ENCODE data around the gene RGS9. TPM values are rescaled to one million over a fixed set of nuclear protein-coding genes. Genes with fewer than 3 reads are reported as not detected.

The RGS9 gene
- total RNA-seq, 4 donors from 2014 or later = 4.0 to 25.6 (median 7.9) TPM

- Histone ChIP-seq H3K36me3 (no peaks in the 10 kb centered on the region), H3K4me3 (no peak overlapping the region), H3K4me1 (no peaks in the 10 kb centered on the region), H3K27me3 (no peaks in the 10 kb centered on the region), H3K9me3 (peaks cover 0 to 4% (median 0%) of the 10 kb centered on the region in 4 donors), H3K27ac (no peak overlapping the region)
- TF ChIP-seq, protein P1, sequence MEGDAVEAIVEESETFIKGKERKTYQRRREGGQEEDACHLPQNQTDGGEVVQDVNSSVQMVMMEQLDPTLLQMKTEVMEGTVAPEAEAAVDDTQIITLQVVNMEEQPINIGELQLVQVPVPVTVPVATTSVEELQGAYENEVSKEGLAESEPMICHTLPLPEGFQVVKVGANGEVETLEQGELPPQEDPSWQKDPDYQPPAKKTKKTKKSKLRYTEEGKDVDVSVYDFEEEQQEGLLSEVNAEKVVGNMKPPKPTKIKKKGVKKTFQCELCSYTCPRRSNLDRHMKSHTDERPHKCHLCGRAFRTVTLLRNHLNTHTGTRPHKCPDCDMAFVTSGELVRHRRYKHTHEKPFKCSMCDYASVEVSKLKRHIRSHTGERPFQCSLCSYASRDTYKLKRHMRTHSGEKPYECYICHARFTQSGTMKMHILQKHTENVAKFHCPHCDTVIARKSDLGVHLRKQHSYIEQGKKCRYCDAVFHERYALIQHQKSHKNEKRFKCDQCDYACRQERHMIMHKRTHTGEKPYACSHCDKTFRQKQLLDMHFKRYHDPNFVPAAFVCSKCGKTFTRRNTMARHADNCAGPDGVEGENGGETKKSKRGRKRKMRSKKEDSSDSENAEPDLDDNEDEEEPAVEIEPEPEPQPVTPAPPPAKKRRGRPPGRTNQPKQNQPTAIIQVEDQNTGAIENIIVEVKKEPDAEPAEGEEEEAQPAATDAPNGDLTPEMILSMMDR (IDR thresholded peaks at IDR 0.05) = no peak
- no peak for TF ChIP-seq POLR2A (IDR thresholded peaks at IDR 0.05)
- DNase-seq = no peak
Measured at GRCh38 chr17:65261152-65261551, 124.0 kb downstream of the RGS9 start.

DNA sequence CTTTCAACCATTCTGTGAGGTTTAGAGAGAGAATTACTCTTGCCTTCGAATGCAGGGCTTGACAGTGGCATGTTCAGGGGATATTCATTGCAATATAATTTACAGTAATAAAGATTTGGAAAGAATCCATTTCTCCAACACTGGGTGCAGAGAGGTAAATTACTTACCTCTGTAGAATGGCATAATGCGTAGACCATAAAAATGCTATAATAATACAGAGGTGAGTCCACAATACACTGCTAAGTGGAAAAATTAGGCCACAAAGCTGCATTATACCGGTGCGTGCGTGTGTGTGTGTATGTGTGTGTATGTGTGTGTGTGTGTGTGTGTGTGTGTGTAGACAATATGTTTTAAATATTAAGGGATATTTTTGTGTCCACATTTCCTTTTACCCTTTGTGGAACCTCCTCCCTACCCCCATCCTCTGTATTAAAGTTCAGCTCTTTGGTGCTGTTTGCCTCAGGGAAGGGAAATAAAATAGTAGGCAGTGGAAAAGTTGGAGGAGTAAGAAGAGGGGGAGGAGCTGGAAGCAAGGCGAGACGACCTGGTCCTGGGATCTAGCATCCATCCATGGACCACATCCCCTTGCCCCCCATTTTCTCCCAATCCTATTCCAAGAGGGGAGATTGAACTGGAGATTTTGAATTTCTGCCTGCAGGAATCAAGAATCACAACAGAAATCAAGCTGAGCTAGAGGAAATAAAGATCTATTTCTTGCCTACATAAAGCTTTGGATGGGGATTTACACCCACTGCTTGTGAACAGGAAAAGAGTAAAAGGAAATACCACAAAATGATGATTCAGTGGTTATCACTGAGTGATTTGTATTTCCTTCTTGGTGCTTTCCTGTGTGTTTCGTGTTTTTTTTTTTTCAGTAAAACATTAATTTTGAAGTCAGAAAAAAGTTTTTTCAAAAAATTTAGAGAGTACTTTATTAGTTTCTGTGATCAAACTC, 124.8 kb downstream of the RGS9 start:
- Histone ChIP-seq H3K4me1 (no peaks in the 10 kb centered on the region), H3K27me3 (no peaks in the 10 kb centered on the region), H3K9me3 (no peaks in the 10 kb centered on the region), H3K27ac (no peak overlapping the region), H3K36me3 (no peaks in the 10 kb centered on the region), H3K4me3 (no peak overlapping the region)
- no peak for DNase-seq
- no peak for TF ChIP-seq POLR2A (IDR thresholded peaks at IDR 0.05)
- TF ChIP-seq, protein P1 (IDR thresholded peaks at IDR 0.05) = no peak

GRCh38 chr17:65265276-65265675, 128.1 kb downstream of the RGS9 start:
- no peak for TF ChIP-seq POLR2A (IDR thresholded peaks at IDR 0.05)
- TF ChIP-seq, protein P1 (IDR thresholded peaks at IDR 0.05) = no peak
- H3K4me1 ChIP-seq = no peaks in the 10 kb centered on the region
- no peak overlapping the region for H3K27ac ChIP-seq
- H3K36me3 ChIP-seq = no peaks in the 10 kb centered on the region
- H3K9me3 ChIP-seq = no peaks in the 10 kb centered on the region
- DNase-seq = no peak
- H3K27me3 ChIP-seq = no peaks in the 10 kb centered on the region
- H3K4me3 ChIP-seq = no peak overlapping the region

DNA sequence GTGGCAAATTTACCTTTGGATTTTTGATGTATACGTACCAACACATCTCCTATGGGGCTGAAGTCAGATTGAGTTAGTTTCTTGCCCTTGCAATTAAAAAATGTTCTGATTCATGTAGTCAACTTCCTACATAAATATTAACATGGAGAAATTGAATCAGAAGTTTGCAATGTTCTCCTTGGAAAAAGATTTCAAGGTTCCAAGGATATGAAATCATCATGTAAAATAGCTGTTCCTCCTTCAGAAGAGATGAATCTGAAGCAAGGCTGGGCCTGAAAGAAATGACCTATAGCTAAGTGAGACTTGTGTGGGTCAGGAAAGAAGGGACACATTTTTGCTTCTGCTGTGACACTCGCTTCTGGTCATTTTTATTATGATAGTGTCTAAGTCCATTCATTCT, 131.7 kb downstream of the RGS9 start:
- no peaks in the 10 kb centered on the region for H3K27me3 ChIP-seq
- H3K36me3 ChIP-seq = no peaks in the 10 kb centered on the region
- TF ChIP-seq, protein P1 (IDR thresholded peaks at IDR 0.05) = no peak
- TF ChIP-seq POLR2A (IDR thresholded peaks at IDR 0.05) = no peak
- H3K4me1 ChIP-seq = no peaks in the 10 kb centered on the region
- no peak overlapping the region for H3K4me3 ChIP-seq
- H3K9me3 ChIP-seq = no peaks in the 10 kb centered on the region
- H3K27ac ChIP-seq = no peak overlapping the region
- no peak for DNase-seq

- Histone ChIP-seq H3K27ac (no peak overlapping the region), H3K4me1 (no peaks in the 10 kb centered on the region), H3K9me3 (no peaks in the 10 kb centered on the region), H3K27me3 (no peaks in the 10 kb centered on the region), H3K4me3 (no peak overlapping the region), H3K36me3 (no peaks in the 10 kb centered on the region)
- DNase-seq = no peak
- TF ChIP-seq, protein P1 (IDR thresholded peaks at IDR 0.05) = no peak
- TF ChIP-seq POLR2A (IDR thresholded peaks at IDR 0.05) = no peak
Measured at GRCh38 chr17:65270499-65271253, 133.5 kb downstream of the RGS9 start.

All from Peyer's patch (tissue), 4 donors.